Measurements from ENCODE around the gene EHD1. TPM values are rescaled to one million over a fixed set of nuclear protein-coding genes. Genes with fewer than 3 reads are reported as not detected.
"Not testable (repeated sequence)": the region's sequence is repeated elsewhere in the genome, so short reads cannot be mapped to it uniquely, and the experiment has no call there.

The EHD1 gene
- total and polyA plus RNA-seq, 10 donors = 51.9 to 337 (median 162) TPM

- peaks cover 44 to 91% (median 77%) of the 10 kb centered on the region in 6 donors for H3K4me1 ChIP-seq
Observed at GRCh38 chr11:64846998-64847666, 31.3 kb downstream of the EHD1 start.

GRCh38 chr11:64845776-64846129 lies 32.7 kb downstream of the EHD1 start:
- not testable (repeated sequence) for H3K9me3 ChIP-seq; DNase-seq; H3K36me3 ChIP-seq; H3K27me3 ChIP-seq (replicated peaks in 1 of 7); H3K4me3 ChIP-seq
- Histone ChIP-seq H3K4me1 (peaks cover 32 to 77% (median 63%) of the 10 kb centered on the region in 6 donors), H3K27ac (peak overlapping the region in 5 of 8 donors; percentile 29 to 91 (median 79))
- 91 to 95% (median 92%) methylated on average over 8 of the region's 8 CpGs for WGBS, 5 donors
- intact Hi-C loops (cut with DNase I; ENCODE audit: low total_unique reads) = loop anchor here (2.0 to 10.0 kb wide), 2 partner anchors 49 to 61 kb away; no protein-coding TSS in a partner anchor

More at GRCh38 chr11:64846998-64847666, 31.3 kb downstream of the EHD1 start:
- Histone ChIP-seq H3K9me3 (no peaks in the 10 kb centered on the region), H3K4me3 (no peak overlapping the region), H3K27me3 (replicated peaks in 1 of 7) (no peaks in the 10 kb centered on the region), H3K36me3 (peaks cover 0 to 10% (median 3%) of the 10 kb centered on the region in 6 donors), H3K27ac (peak overlapping the region in 5 of 8 donors; percentile 52 to 98 (median 93))
- intact Hi-C loops (cut with DNase I; ENCODE audit: low total_unique reads) = loop anchor here (2.0 to 10.0 kb wide), 2 partner anchors 48 to 62 kb away; no protein-coding TSS in a partner anchor
- TF ChIP-seq POLR2AphosphoS5 (IDR thresholded peaks at IDR 0.05) (peak; percentile 73 to 79 (median 77)), CTCF (IDR thresholded peaks at IDR 0.05 in 8 of 11, conservative IDR thresholded peaks at IDR 0.05 in 3 of 11) (peak; percentile 96 to 100 (median 98)), POLR2A (IDR thresholded peaks at IDR 0.05) (no peak)
- WGBS, 5 donors = 19 to 43% (median 29%) methylated on average over 7 to 13 of the region's 13 CpGs
- DNase-seq = peak; percentile 99

- no peak for DNase-seq
- Histone ChIP-seq H3K27me3 (replicated peaks in 1 of 7) (no peaks in the 10 kb centered on the region), H3K4me3 (peak overlapping the region; percentile 31 to 87 (median 56)), H3K4me1 (peaks cover 32 to 72% (median 58%) of the 10 kb centered on the region in 6 donors), H3K9me3 (no peaks in the 10 kb centered on the region), H3K27ac (peak overlapping the region; percentile 68 to 91 (median 78)), H3K36me3 (peaks cover 0 to 1% (median 0%) of the 10 kb centered on the region in 6 donors)
- TF ChIP-seq POLR2A (IDR thresholded peaks at IDR 0.05) (no peak), CTCF (IDR thresholded peaks at IDR 0.05 in 8 of 11, conservative IDR thresholded peaks at IDR 0.05 in 3 of 11) (no peak), POLR2AphosphoS5 (IDR thresholded peaks at IDR 0.05) (no peak)
- intact Hi-C loops (cut with DNase I; ENCODE audit: low total_unique reads) = loop anchor here (10.0 kb wide), 1 partner anchor 60 kb away; no protein-coding TSS in a partner anchor
- 19 to 26% (median 22%) methylated on average over 9 of the region's 9 CpGs for WGBS, 5 donors
Observed at GRCh38 chr11:64845129-64845775, 33.2 kb downstream of the EHD1 start.

- intact Hi-C loops (cut with DNase I; ENCODE audit: low total_unique reads) = loop anchor here (10.0 kb wide), 1 partner anchor 60 kb away; no protein-coding TSS in a partner anchor
- WGBS, 5 donors = 1 to 2% (median 2%) methylated on average over 16 to 96 of the region's 96 CpGs
Observed at GRCh38 chr11:64844330-64845128, 33.9 kb downstream of the EHD1 start, which contains the start of gene CDC42BPG. CDC42BPG (minus strand) TSS chr11:64844653; CDS start chr11:64844569, 84 bp downstream.

More at GRCh38 chr11:64844330-64845128, 33.9 kb downstream of the EHD1 start, which contains the start of gene CDC42BPG:
- peaks cover 0 to 8% (median 0%) of the 10 kb centered on the region in 6 donors for H3K36me3 ChIP-seq
- peak within 1 kb of the TSS; percentile 68 to 91 (median 78) for H3K27ac ChIP-seq
- peak within 1 kb of the TSS; percentile 31 to 87 (median 56) for H3K4me3 ChIP-seq
- no peaks in the 10 kb centered on the region for H3K27me3 ChIP-seq (replicated peaks in 1 of 7)
- no peaks in the 10 kb centered on the region for H3K9me3 ChIP-seq
- DNase-seq = peak; percentile 94
- TF ChIP-seq POLR2AphosphoS5 (IDR thresholded peaks at IDR 0.05) (peak; percentile 6 to 71 (median 46)), POLR2A (IDR thresholded peaks at IDR 0.05) (peak in 1 of 3 donors; percentile 9), CTCF (IDR thresholded peaks at IDR 0.05 in 8 of 11, conservative IDR thresholded peaks at IDR 0.05 in 3 of 11) (peak in 10 of 11 experiments; percentile 9 to 85 (median 75))
- peaks cover 25 to 65% (median 51%) of the 10 kb centered on the region in 6 donors for H3K4me1 ChIP-seq
